Limb (tissue), 2 donors: ENCODE results near the gene ATR.
"Not testable (repeated sequence)": the region's sequence is repeated elsewhere in the genome, so short reads cannot be mapped to it uniquely, and the experiment has no call there.

Experiments used
- DNase-seq, 2 donors: peaks; one replicate each; pipeline ENCODE4 v3.0.0-alpha.2; 2016; ENCODE audit errors: extremely low spot score in 2 of 2

ATR gene

DNA sequence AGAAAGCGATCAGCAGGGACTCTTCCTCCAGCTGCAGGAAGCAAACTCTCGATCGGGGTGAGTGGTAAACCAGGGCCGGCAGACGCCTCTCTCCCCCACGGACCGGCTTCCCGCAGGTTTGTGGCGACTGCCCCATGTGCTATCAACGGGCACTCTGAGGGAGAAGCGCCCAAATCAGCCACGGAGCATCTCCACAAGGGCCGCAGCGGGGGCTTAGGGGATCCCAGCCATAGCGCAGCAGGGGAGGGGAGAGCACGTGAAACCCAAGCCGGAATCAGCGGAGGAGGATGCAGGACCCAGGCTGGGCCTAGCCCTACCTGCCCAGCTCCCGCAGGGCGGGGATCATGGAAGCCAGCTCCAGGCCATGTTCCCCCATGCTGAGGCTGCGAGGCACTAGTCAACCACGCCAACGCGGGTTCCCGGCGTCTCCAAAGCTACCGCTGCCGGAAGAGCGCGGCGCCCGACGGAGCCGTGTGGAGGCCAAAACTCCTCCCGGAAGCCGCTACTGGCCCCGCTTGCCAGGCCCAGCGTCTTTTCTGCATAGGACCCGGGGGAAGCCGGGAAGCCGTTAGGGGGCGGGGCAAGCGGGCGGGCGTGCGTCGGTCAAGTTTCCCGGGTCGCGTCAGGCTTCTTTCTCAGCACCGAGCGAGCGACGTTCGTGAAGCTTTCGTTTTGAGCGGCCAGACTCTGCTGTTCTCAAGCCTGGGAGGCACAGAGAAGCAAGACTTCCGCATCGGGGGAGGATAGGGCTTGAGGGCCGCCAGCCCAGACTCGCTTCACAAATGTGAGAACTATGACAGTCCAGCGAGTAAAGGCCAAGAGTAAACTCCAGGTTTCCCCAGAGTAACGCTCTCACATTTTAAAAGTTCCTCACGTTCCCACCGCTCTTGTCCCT lies at the start of gene ATR:
ATR (minus strand) TSS at position 405 of the 895 bp plus-strand sequence; CDS start at position 376, 29 bp downstream.
- DNase-seq = peak; percentile 96 to 97

DNA sequence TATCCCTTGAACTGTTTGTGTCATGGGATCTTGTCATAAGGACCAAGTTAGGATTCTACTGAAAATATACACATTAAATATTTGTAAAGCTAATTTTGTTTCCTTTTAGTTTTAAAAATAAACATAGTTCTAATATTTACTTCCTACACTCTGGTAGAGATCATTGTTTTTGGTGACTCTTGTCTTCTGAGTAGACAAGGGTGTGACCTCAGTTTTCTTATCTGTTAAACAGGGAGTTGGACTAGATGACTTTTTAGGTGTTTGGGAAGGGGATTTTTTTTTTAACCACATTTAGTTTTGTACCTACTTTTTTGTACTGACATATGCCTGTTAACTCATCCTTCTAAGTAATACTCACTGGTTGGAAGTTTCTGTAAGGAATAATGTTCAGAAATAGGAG lies 48.4 kb upstream of the ATR start:
- no peak for DNase-seq

- DNase-seq = no peak
Measured at GRCh38 chr3:142625153-142625440, 46.6 kb upstream of the ATR start.

DNA sequence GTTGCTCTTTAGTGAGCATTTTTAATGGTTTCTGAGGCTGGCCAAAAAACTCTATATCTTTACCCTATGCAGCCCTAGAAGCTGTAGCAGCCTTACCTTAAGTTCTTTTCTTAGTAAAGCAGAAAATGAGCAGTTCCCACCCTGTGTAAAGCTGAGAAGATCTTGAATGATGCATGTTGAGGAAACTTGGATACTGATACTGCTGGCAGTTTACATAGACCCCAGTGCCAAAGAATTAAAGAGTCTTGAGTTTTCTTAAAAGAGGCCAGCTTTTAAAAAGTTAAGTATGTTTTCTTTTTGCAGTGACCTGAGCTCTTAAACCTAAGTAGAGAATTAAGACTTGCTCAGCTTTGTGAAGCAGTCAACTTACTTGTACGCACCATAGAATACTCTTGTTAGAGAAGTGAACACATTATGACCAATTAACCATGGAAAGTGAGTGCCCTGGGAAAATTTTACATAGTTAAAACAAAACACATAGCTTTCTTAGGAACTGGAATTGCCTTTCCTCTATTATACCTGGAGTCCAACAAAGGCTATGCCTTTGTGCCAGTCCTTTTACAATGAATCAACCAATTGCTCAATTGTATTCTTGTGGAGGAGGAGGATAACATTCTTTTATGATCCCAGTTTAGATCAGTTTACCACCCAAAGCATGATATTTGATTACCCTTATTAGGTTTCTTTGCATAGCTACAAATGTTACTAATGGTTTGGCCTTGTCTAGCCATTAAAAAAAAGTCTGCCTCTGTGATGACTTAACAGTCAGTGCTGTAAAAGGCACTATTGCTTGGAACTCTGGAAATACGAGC lies 46.0 kb upstream of the ATR start:
- no peak for DNase-seq

- DNase-seq = no peak
Measured at GRCh38 chr3:142623194-142623593, 44.7 kb upstream of the ATR start.

DNA sequence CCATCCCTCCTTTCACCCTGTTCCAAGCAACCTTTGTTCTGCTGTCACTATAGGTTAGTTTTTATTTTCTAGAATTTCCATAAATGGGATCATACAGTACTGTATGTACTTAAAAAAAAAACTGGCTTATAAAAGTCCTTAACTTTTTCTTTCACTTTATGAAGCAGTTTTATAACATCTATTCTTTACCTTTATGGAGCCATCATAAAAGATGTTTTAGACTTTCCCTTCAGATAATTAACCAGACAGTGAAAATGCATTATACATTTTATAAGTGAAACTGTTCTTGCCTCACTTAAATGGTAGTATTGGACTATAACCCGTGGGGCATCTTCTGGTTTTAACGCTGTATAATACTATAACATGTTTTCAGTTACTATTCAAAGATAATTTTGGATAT lies 43.9 kb upstream of the ATR start:
- no peak for DNase-seq

GRCh38 chr3:142618917-142619461 lies 40.5 kb upstream of the ATR start:
- no peak for DNase-seq

DNA sequence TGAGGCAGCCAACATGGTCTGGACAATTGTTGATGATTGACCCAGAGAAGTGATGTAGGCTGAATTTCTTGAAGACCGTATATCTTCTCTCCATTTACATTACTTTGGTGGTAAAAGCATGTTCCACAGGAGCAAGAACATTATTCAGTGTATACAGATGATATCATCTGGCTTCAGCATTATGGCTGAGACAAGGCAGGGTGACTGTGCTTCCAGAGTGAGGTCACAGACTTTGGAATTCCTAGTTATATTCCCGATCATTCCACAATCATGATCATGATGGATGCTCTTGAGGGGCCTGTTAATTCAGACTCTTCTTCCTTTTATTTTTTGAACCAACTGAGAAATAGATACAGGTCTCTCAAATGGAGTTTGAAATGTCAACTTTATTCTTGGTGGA lies 36.6 kb upstream of the ATR start:
- DNase-seq = no peak

DNA sequence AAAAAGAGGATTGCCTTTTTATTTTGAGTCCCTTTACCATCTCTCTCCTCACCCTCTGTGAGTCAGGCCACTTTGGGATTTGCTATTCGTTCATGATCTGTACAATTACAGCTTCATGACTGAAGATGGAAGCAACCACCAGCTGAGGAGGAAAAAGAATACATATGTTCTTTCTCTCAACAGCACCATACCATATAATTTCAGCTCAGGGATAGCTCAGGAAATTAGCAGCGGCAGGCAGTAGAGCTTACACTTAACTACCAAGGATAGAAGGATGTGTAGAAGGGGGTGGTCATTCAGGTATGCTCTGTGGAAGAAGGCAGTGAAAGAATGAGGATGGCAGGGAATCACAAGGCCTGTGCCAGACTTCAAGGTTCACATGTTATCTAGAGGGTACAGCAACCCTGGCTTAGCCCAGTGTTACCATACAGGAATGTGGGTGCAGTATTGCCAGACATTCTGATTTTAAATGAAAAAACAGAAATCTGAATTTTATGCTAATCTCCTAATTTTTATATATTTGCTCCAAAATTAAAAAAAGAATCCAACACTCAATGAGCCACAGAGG lies 35.6 kb upstream of the ATR start:
- no peak for DNase-seq

- no peak for DNase-seq
Measured at GRCh38 chr3:142613491-142613890, 35.0 kb upstream of the ATR start.

- no peak for DNase-seq
Measured at GRCh38 chr3:142611206-142611605, 32.7 kb upstream of the ATR start.

DNA sequence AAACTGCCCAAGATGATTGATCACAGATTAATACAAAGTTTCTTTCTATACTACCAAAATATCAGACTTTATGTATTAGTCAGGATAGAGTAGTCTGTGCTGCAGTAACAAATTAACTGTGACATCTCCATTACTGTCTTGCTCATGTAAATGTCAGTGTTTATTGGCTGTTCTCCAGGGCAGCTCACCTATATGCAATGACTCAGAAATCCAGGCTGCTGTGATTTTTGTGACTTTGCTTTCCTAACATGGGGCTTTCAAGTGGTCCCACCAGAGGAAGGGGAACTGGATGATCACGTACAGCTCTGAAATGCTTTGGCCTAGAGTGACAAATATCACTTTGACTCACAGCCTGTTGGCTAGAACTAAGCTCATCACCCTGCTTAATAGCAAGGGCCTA lies 30.6 kb upstream of the ATR start:
- DNase-seq = no peak

DNA sequence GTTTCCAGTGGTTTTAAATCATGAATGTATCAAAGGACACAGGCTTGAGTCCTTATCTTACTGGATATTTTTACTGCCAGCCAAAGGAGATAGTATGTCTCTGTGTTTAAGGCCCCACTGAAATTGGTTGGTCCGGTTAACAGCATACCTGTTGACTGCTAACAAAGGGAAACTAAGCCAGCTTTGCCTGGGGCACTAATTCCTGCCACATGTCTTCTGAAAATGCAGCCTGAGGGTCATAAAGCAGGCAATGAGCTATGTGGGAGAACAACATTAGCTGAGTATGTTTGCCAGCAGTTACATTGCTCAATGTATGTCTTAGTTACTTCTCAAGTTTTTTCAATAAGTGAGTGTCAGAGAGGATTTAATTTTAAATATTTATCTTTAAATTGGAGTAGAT lies 30.1 kb upstream of the ATR start:
- no peak for DNase-seq

DNA sequence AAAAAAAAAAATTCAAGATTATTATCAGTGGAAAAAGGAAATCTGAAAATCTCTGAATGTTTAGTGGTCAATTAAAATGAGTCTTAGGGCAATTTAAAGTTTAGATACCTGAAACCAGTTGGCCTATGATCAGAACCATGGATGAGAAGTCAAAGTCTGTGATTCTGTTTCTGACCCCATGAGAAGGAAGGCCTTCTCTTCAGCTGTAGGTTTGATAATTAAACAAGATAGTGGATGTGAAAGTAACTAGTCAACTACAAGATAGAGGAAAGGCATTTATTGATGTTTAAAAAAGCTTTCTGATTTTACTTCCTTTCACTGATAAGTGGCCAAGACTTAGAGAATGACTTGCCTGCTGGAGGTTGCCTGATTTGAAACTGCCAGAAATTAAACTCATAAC lies 26.4 kb upstream of the ATR start:
- no peak for DNase-seq

DNA sequence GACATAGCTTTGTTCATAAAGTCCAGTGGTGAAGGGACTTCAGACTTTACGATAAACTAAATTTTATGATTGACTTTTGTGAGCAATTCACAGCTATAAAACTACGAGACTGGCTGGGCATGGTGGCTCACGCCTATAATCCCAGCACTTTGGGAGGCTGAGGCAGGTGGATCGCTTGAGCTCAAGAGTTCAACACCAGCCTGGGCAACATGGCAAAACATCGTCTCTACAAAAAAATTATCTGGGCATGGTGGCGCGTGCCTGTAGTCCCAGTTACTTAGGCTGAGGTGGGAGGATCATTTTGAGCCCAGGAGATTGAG lies 24.8 kb upstream of the ATR start:
- not testable (repeated sequence) for DNase-seq

DNA sequence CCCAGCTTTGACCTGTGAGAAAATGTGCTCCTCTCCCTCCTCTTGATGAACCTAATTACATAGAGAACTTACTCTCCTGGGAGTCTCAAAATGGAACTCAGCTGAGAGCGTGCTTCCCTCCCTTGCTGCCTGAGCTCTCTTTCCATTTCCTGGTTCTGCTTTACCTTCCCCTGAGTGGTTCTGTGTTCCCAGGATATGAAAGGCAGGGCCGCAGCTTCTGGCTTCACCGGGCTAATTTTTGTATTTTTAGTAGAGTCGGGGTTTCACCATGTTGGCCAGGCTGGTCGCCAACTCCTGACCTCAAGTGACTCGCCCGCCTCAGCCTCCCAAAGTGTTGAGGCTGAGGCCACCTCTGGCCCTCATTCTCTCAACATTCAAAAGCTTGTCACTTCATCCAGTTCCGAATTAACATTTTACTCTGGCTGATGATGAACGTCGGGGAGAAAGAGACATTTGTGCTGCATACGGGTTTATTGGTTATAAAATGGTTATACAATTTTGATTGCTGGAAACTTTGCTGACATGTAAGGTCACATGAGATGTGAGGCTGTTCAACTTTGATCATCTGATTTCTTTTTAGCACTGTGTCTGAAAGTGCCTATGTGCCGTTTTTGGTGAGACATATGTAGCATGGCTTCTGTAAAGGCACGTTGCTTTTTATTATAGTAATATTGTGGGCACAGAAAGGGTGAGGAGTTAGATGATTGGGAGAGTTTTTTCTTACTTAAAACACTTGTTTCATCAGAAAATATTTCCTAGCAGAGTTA lies 24.3 kb upstream of the ATR start:
- DNase-seq = no peak

DNA sequence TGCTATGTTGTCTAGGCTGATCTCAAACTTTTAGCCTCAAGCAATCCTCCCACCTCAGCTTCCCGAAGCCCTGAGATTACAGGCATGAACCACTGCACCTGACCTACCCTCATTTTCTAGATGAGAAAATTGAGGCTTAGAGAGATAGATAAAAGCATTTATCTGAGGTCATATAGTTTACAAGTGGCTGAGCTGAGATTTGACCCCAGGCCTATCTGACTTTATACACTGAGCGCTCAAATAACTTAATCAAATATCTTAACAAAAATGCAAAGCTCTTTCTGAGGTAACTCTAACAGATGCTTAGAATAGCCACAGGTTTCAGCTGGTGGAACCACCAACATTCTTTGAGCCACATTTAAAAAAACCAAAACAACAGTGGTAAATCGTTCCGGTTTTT lies 23.2 kb upstream of the ATR start:
- DNase-seq = no peak

GRCh38 chr3:142597906-142598305 lies 19.4 kb upstream of the ATR start:
- no peak for DNase-seq

- DNase-seq = no peak
Measured at GRCh38 chr3:142596726-142597088, 18.2 kb upstream of the ATR start.

- DNase-seq = peak; percentile 61 to 91
Measured at GRCh38 chr3:142595951-142596725, 17.6 kb upstream of the ATR start, which contains the start of gene PLS1. TSS of gene PLS1 (plus strand) at chr3:142596393. CDS start at chr3:142664238, 67,845 bp downstream.

DNA sequence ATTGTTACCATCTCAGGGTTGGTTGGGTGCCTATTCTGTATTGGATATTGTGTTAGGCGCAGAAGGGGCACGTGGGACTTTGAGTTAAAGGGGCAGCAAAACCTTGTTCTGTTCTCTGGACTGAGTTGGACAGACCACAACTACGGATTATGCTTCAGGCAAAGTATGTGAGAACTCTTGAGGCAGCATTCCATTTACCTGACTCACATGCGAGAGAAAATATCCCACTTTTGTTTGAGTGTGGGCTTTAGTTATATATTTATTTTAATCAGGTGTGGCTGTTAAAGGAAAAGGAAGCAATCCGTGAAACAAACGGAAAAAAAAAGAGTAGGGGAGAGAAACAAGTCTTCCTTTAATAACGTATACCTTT lies 17.0 kb upstream of the ATR start:
- no peak for DNase-seq
